ENCODE measurements around the gene TBX10. TPM values are rescaled to one million over a fixed set of nuclear protein-coding genes. Genes with fewer than 3 reads are reported as not detected.

The TBX10 gene
- total and polyA plus RNA-seq, 12 donors, result 0.17 to 0.44 (median 0.28) TPM; not detected in 9

- DNase-seq (no peak), ATAC-seq (no peak)
- Histone ChIP-seq H3K27me3 (peaks cover 0 to 23% (median 13%) of the 10 kb centered on the region in 7 donors), H3K27ac (no peak overlapping the region), H3K36me3 (no peaks in the 10 kb centered on the region), H3K4me1 (no peaks in the 10 kb centered on the region), H3K4me3 (no peak overlapping the region), H3K9me3 (peaks cover 0 to 14% (median 0%) of the 10 kb centered on the region in 11 donors)
- intact Hi-C loops (cut with DNase I), result no loop called here
- TF ChIP-seq CTCF (IDR thresholded peaks at IDR 0.05), result no peak
- WGBS, 2 donors, result 84% methylated on average over 7 of the region's 7 CpGs
Measured at GRCh38 chr11:67673358-67673757, 33.8 kb upstream of the TBX10 start.

DNA sequence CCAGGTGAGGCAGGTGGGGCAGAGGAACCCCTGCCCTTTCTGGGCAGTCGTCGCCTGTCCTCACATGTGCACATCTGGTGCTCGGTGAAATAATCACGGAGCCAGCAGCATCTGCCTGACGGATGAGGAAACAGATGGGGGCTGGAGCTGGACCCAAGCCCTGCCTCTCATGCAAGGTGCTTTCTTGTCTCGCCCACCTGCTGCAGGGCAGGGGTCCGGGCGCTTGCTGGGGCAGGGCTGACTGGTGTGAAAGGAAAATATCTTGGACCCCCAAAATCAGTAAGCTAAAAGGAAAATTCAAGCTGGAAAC lies 31.6 kb upstream of the TBX10 start:
- WGBS, 2 donors, result 67 to 77% methylated on average over 8 of the region's 8 CpGs
- no peak for TF ChIP-seq CTCF (IDR thresholded peaks at IDR 0.05)
- no peak for DNase-seq
- Histone ChIP-seq H3K9me3 (peaks cover 0 to 3% (median 0%) of the 10 kb centered on the region in 11 donors), H3K36me3 (no peaks in the 10 kb centered on the region), H3K4me1 (no peaks in the 10 kb centered on the region), H3K27ac (no peak overlapping the region), H3K27me3 (peaks cover 0 to 23% (median 13%) of the 10 kb centered on the region in 7 donors), H3K4me3 (no peak overlapping the region)
- intact Hi-C loops (cut with DNase I), result no loop called here
- no peak for ATAC-seq

GRCh38 chr11:67670316-67671210 lies 31.0 kb upstream of the TBX10 start:
- H3K4me1 ChIP-seq, result no peaks in the 10 kb centered on the region
- H3K9me3 ChIP-seq, result no peaks in the 10 kb centered on the region
- no peak for TF ChIP-seq CTCF (IDR thresholded peaks at IDR 0.05)
- WGBS, 2 donors, result 81 to 84% methylated on average over 23 of the region's 23 CpGs
- no peak overlapping the region for H3K4me3 ChIP-seq
- ATAC-seq, result no peak
- no peaks in the 10 kb centered on the region for H3K36me3 ChIP-seq
- H3K27me3 ChIP-seq, result peaks cover 0 to 23% (median 13%) of the 10 kb centered on the region in 7 donors
- intact Hi-C loops (cut with DNase I), result no loop called here
- H3K27ac ChIP-seq, result no peak overlapping the region
- DNase-seq, result no peak

DNA sequence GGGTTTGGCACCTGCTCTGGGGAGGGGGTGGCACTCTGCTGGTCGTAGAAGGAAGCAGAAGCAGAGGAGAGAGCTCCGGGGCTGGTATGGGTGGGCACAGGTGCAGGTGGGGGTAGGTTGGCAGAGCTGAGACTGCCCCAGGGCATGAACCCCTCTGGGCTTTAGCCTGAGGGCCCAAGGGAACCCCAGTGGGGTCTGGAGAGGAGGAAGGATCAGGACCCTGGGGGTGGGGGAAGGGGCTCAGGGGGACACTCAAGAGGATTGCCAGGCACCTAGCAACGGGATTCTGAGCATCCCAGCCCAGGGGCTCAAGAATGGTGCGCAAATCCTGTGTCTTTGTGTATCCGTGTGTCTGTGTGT lies 28.6 kb upstream of the TBX10 start:
- Histone ChIP-seq H3K27me3 (peaks cover 0 to 6% (median 0%) of the 10 kb centered on the region in 7 donors), H3K4me3 (no peak overlapping the region), H3K36me3 (no peaks in the 10 kb centered on the region), H3K9me3 (no peaks in the 10 kb centered on the region), H3K27ac (no peak overlapping the region), H3K4me1 (no peaks in the 10 kb centered on the region)
- intact Hi-C loops (cut with DNase I), result no loop called here
- DNase-seq (no peak), ATAC-seq (no peak)
- whole genome bisulfite sequencing, 2 donors, result 63% methylated on average over 5 of the region's 5 CpGs
- no peak for TF ChIP-seq CTCF (IDR thresholded peaks at IDR 0.05)
